ENCODE results near the gene VSIG4. TPM values are rescaled to one million over a fixed set of nuclear protein-coding genes. Genes with fewer than 3 reads are reported as not detected.

The VSIG4 gene
- total RNA-seq, 1 experiment from 2014 or later, result not detected

DNA sequence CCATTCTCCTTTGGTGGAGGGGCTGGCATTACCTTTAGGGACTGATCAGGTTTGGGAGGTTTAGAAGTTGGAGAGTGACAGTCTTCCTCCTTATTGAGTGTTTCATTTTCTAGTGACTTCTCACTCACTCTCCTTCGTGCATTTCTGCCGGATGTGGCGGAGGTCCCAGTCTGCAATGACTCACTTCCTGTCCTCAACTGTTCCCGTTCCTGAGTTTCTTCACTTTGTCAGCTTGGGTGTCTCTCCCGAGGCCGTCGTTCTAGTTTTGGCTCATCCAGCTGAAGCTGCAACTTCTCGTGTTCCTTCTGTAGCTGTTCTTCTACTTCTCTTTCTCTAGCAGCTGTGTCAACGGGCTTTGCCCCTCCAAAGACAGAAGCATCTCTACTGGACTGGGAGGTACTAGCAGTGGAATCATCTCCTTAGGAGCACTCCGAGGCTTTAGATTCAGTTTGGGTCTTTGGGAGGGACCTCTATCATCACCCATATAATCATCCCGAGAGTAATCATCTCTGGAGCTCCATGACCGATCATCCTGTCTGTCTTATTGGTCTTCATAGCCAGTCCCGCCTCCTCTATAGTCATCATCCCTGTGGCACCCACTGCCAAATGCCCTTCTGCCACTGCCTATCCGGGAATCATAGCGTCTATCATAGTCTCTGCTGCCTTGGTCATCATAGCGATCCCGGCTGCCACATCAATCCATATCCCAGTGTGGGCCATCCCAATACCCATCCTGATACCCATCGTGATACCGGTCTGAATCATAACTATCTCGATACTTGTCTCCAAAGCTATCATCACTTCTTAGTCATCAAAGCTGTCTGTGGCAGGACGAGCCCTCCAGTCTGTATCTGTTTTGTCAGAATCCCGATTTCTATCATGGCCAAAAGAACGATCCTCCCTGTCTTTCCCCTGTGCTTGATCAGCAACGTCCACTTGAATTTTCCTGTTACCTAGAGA is 35.3 kb upstream of the VSIG4 start:
- no peaks in the 10 kb centered on the region; the same call in 1 of the 2 replicates for H3K27me3 Mint-ChIP-seq (ENCODE audit: low read depth)

More for the DNA sequence above, 35.3 kb upstream of the VSIG4 start:
- no peaks in the 10 kb centered on the region for H3K4me1 Mint-ChIP-seq
- TF ChIP-seq, protein P1, sequence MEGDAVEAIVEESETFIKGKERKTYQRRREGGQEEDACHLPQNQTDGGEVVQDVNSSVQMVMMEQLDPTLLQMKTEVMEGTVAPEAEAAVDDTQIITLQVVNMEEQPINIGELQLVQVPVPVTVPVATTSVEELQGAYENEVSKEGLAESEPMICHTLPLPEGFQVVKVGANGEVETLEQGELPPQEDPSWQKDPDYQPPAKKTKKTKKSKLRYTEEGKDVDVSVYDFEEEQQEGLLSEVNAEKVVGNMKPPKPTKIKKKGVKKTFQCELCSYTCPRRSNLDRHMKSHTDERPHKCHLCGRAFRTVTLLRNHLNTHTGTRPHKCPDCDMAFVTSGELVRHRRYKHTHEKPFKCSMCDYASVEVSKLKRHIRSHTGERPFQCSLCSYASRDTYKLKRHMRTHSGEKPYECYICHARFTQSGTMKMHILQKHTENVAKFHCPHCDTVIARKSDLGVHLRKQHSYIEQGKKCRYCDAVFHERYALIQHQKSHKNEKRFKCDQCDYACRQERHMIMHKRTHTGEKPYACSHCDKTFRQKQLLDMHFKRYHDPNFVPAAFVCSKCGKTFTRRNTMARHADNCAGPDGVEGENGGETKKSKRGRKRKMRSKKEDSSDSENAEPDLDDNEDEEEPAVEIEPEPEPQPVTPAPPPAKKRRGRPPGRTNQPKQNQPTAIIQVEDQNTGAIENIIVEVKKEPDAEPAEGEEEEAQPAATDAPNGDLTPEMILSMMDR (conservative IDR thresholded peaks at IDR 0.05), result no peak
- H3K23me2 ChIP-seq (ENCODE audit: insufficient read length, low read depth, low read length, poor library complexity, severe bottlenecking), result no peaks in the 10 kb centered on the region
- H3K27me3 ChIP-seq (ENCODE audit: insufficient read depth, low read length), result no peaks in the 10 kb centered on the region
- no peak overlapping the region for H3T11ph ChIP-seq (ENCODE audit: low read length)
- H4K91ac ChIP-seq (ENCODE audit: insufficient read length, low read depth, low read length), result no peak overlapping the region
- no peak overlapping the region for H3K27ac Mint-ChIP-seq
- no peak overlapping the region for H4K5ac ChIP-seq (ENCODE audit: insufficient read length, low read depth, low read length)
- H3K14ac ChIP-seq (ENCODE audit: insufficient read depth, low read length), result no peak overlapping the region
- no peaks in the 10 kb centered on the region for H4K20me1 ChIP-seq (ENCODE audit: control insufficient read depth, insufficient read depth, insufficient read length)
- DNase-seq, result no peak
- no peak overlapping the region for H4K8ac ChIP-seq (replicated peaks; ENCODE audit: insufficient read length, low read depth, low read length)
- H3K56ac ChIP-seq (ENCODE audit: insufficient read length, low read depth, low read length), result no peak overlapping the region
- H3K4me1 ChIP-seq (ENCODE audit: insufficient read depth, low read length), result no peaks in the 10 kb centered on the region
- no peaks in the 10 kb centered on the region for H3K79me2 ChIP-seq (ENCODE audit: insufficient read depth, low read length)
- no peak overlapping the region for H3K9ac ChIP-seq (ENCODE audit: extremely low read depth, insufficient read length, low read length)
- H3K4me2 ChIP-seq (ENCODE audit: insufficient read depth, insufficient read length, low read length), result no peak overlapping the region
- no peak overlapping the region for H2AFZ ChIP-seq (ENCODE audit: low read length)
- no peak overlapping the region for H2AK5ac ChIP-seq (ENCODE audit: insufficient read length, low read length)
- H3K27ac ChIP-seq (ENCODE audit: insufficient read length, low read depth, low read length), result no peak overlapping the region
- H3K23ac ChIP-seq (ENCODE audit: insufficient read length, low read depth, low read length), result no peak overlapping the region
- WGBS (ENCODE audit: extremely low coverage, insufficient read length, low lambda C conversion rate), result no CpG with 5 or more reads among the region's 24 CpGs
- H3K4ac ChIP-seq (ENCODE audit: low read depth, low read length), result no peak overlapping the region
- no peak overlapping the region for H2BK5ac ChIP-seq (ENCODE audit: insufficient read length, low read length)
- H3K79me1 ChIP-seq (ENCODE audit: insufficient read depth, low read depth, low read length, poor library complexity, severe bottlenecking), result no peaks in the 10 kb centered on the region
- H3K18ac ChIP-seq (ENCODE audit: insufficient read length, low read depth, low read length), result no peak overlapping the region
- H3K9me3 ChIP-seq (ENCODE audit: control insufficient read depth, low read depth, low read length), result peaks cover 42% of the 10 kb centered on the region
- H2BK15ac ChIP-seq (ENCODE audit: low read depth, low read length), result no peak overlapping the region
- H3K36me3 Mint-ChIP-seq (ENCODE audit: insufficient read depth in 1 of 3, low read depth in 3 of 3), result peaks cover 5 to 10% (median 8%) of the 10 kb centered on the region in 3 experiments; a peak in 5 of 7 replicates
- H2BK120ac ChIP-seq (ENCODE audit: low read depth, low read length, poor library complexity, severe bottlenecking), result no peak overlapping the region
- no peak overlapping the region for H2BK20ac ChIP-seq (ENCODE audit: low read depth, low read length, poor library complexity, severe bottlenecking)
- no peak overlapping the region for H3K4me3 Mint-ChIP-seq
- H2BK12ac ChIP-seq (ENCODE audit: insufficient read length, low read depth, low read length), result no peak overlapping the region
- peaks cover 78 to 86% of the 10 kb centered on the region in 2 experiments for H3K9me3 Mint-ChIP-seq
